Measurements from ENCODE around the gene BICD2.

Gene BICD2

GRCh38 chr9:92717201-92718085 lies 47.2 kb downstream of the BICD2 start:
- H3K4me3 ChIP-seq (ENCODE audit: low read depth, low read length): no peak overlapping the region
- no peak for TF ChIP-seq CTCF (IDR thresholded peaks at IDR 0.05; ENCODE audit: borderline replicate concordance, insufficient read depth, low read depth, low read length)

GRCh38 chr9:92716557-92716956 lies 48.1 kb downstream of the BICD2 start:
- H3K4me3 ChIP-seq (ENCODE audit: low read depth, low read length): no peak overlapping the region
- TF ChIP-seq CTCF (IDR thresholded peaks at IDR 0.05; ENCODE audit: borderline replicate concordance, insufficient read depth, low read depth, low read length): peak; percentile 88

GRCh38 chr9:92715488-92716231 lies 49.0 kb downstream of the BICD2 start:
- no peak for TF ChIP-seq CTCF (IDR thresholded peaks at IDR 0.05; ENCODE audit: borderline replicate concordance, insufficient read depth, low read depth, low read length)
- H3K4me3 ChIP-seq (ENCODE audit: low read depth, low read length): no peak overlapping the region

GRCh38 chr9:92714787-92715487 lies 49.7 kb downstream of the BICD2 start:
- no peak for TF ChIP-seq CTCF (IDR thresholded peaks at IDR 0.05; ENCODE audit: borderline replicate concordance, insufficient read depth, low read depth, low read length)
- H3K4me3 ChIP-seq (ENCODE audit: low read depth, low read length): no peak overlapping the region

- H3K4me3 ChIP-seq (ENCODE audit: low read depth, low read length): no peak overlapping the region
- TF ChIP-seq CTCF (IDR thresholded peaks at IDR 0.05; ENCODE audit: borderline replicate concordance, insufficient read depth, low read depth, low read length): no peak
These were observed 50.6 kb downstream of the BICD2 start for GRCh38 chr9:92714016-92714415.

- H3K4me3 ChIP-seq (ENCODE audit: low read depth, low read length): no peak overlapping the region
- no peak for TF ChIP-seq CTCF (IDR thresholded peaks at IDR 0.05; ENCODE audit: borderline replicate concordance, insufficient read depth, low read depth, low read length)
These were observed 51.1 kb downstream of the BICD2 start for GRCh38 chr9:92713528-92713927.
